IgD-negative memory B cell (primary cell): ENCODE results near the gene RNF207. TPM values are rescaled to one million over a fixed set of nuclear protein-coding genes. Genes with fewer than 3 reads are reported as not detected.

ENCODE experiments used
- H3K27ac Mint-ChIP-seq, 3 donors: one replicate each; pipeline ENCODE4 v1.8.0; 2020 to 2022; ENCODE audit warnings: mild to moderate bottlenecking in 3 of 3, mixed read lengths in 3 of 3, moderate library complexity in 1 of 3
- H3K27me3 Mint-ChIP-seq: one replicate; pipeline ENCODE4 v1.8.0; 2021; ENCODE audit warnings: mixed read lengths
- H3K36me3 Mint-ChIP-seq: one replicate; pipeline ENCODE4 v1.8.0; 2020; ENCODE audit warnings: mild to moderate bottlenecking, mixed read lengths
- H3K4me1 Mint-ChIP-seq, 3 donors: one replicate each; pipeline ENCODE4 v1.8.0; 2020 to 2022; ENCODE audit warnings: mixed read lengths in 3 of 3, mild to moderate bottlenecking in 1 of 3
- H3K4me3 Mint-ChIP-seq, 4 donors: one replicate each; pipeline ENCODE4 v1.8.0; 2020 to 2022; ENCODE audit warnings: mild to moderate bottlenecking in 4 of 4, mixed read lengths in 4 of 4, moderate library complexity in 3 of 4
- H3K9me3 Mint-ChIP-seq, 3 donors: one replicate each; pipeline ENCODE4 v1.8.0; 2020 to 2021; ENCODE audit warnings: mixed read lengths in 3 of 3, mild to moderate bottlenecking in 1 of 3
- polyA plus RNA-seq: library from polyadenylated mRNA; unstranded; fragments of 300-500 nt; fragmentation: Illumina TruSeq; gene quantifications from one replicate; pipeline ENCODE4 v1.2.3, GENCODE V29; 2021

RNF207 gene
- 0.23 TPM for polyA plus RNA-seq

- peaks cover 1% of the 10 kb centered on the region for H3K36me3 Mint-ChIP-seq
- peaks cover 0 to 8% (median 1%) of the 10 kb centered on the region in 3 donors for H3K4me1 Mint-ChIP-seq
- peaks cover 25% of the 10 kb centered on the region for H3K27me3 Mint-ChIP-seq
- peak within 1 kb of the TSS; percentile 76 to 86 (median 84) for H3K4me3 Mint-ChIP-seq
- no peaks in the 10 kb centered on the region for H3K9me3 Mint-ChIP-seq
- no peak within 1 kb of the TSS for H3K27ac Mint-ChIP-seq
Observed at GRCh38 chr1:6205849-6206519, at the start of gene RNF207. Gene RNF207, plus strand, starts transcription at chr1:6206119. Its CDS starts 417 bp downstream, at chr1:6206536.

- Mint-ChIP-seq H3K4me1 (no peaks in the 10 kb centered on the region), H3K27ac (no peak overlapping the region), H3K9me3 (no peaks in the 10 kb centered on the region), H3K36me3 (peaks cover 5% of the 10 kb centered on the region), H3K4me3 (no peak overlapping the region), H3K27me3 (peaks cover 12% of the 10 kb centered on the region)
Observed at GRCh38 chr1:6157132-6157527, 48.8 kb upstream of the RNF207 start.

- peak overlapping the region in 1 of 4 donors; percentile 80 for H3K4me3 Mint-ChIP-seq
- peak overlapping the region in 1 of 3 donors; percentile 41 for H3K27ac Mint-ChIP-seq
- H3K27me3 Mint-ChIP-seq: peaks cover 14% of the 10 kb centered on the region
- H3K4me1 Mint-ChIP-seq: no peaks in the 10 kb centered on the region
- H3K9me3 Mint-ChIP-seq: no peaks in the 10 kb centered on the region
- H3K36me3 Mint-ChIP-seq: peaks cover 5% of the 10 kb centered on the region
Observed at GRCh38 chr1:6157528-6158174, 48.3 kb upstream of the RNF207 start.

GRCh38 chr1:6158181-6158580, 47.7 kb upstream of the RNF207 start:
- Mint-ChIP-seq H3K36me3 (peaks cover 5% of the 10 kb centered on the region), H3K27me3 (peaks cover 15% of the 10 kb centered on the region), H3K4me3 (peak overlapping the region in 1 of 4 donors; percentile 72), H3K27ac (no peak overlapping the region), H3K9me3 (no peaks in the 10 kb centered on the region), H3K4me1 (no peaks in the 10 kb centered on the region)

- Mint-ChIP-seq H3K27me3 (peaks cover 29% of the 10 kb centered on the region), H3K4me3 (no peak overlapping the region), H3K27ac (no peak overlapping the region), H3K9me3 (no peaks in the 10 kb centered on the region), H3K4me1 (no peaks in the 10 kb centered on the region), H3K36me3 (peaks cover 5% of the 10 kb centered on the region)
Observed at GRCh38 chr1:6162341-6162740, 43.6 kb upstream of the RNF207 start.

- no peaks in the 10 kb centered on the region for H3K9me3 Mint-ChIP-seq
- H3K4me1 Mint-ChIP-seq: no peaks in the 10 kb centered on the region
- H3K27ac Mint-ChIP-seq: no peak overlapping the region
- no peak overlapping the region for H3K4me3 Mint-ChIP-seq
- H3K27me3 Mint-ChIP-seq: peaks cover 29% of the 10 kb centered on the region
- H3K36me3 Mint-ChIP-seq: peaks cover 5% of the 10 kb centered on the region
Observed at GRCh38 chr1:6162773-6163172, 43.1 kb upstream of the RNF207 start.

GRCh38 chr1:6163191-6163972, 42.5 kb upstream of the RNF207 start:
- no peak overlapping the region for H3K27ac Mint-ChIP-seq
- H3K4me1 Mint-ChIP-seq: no peaks in the 10 kb centered on the region
- H3K4me3 Mint-ChIP-seq: no peak overlapping the region
- H3K36me3 Mint-ChIP-seq: peaks cover 5% of the 10 kb centered on the region
- H3K27me3 Mint-ChIP-seq: peaks cover 29% of the 10 kb centered on the region
- no peaks in the 10 kb centered on the region for H3K9me3 Mint-ChIP-seq

GRCh38 chr1:6163973-6164617, 41.8 kb upstream of the RNF207 start:
- H3K4me3 Mint-ChIP-seq: no peak overlapping the region
- H3K27ac Mint-ChIP-seq: no peak overlapping the region
- H3K36me3 Mint-ChIP-seq: peaks cover 5% of the 10 kb centered on the region
- H3K27me3 Mint-ChIP-seq: peaks cover 30% of the 10 kb centered on the region
- H3K9me3 Mint-ChIP-seq: no peaks in the 10 kb centered on the region
- H3K4me1 Mint-ChIP-seq: no peaks in the 10 kb centered on the region

GRCh38 chr1:6165027-6165426, 40.9 kb upstream of the RNF207 start:
- Mint-ChIP-seq H3K36me3 (peaks cover 2% of the 10 kb centered on the region), H3K9me3 (no peaks in the 10 kb centered on the region), H3K4me3 (no peak overlapping the region), H3K4me1 (no peaks in the 10 kb centered on the region), H3K27ac (no peak overlapping the region), H3K27me3 (peaks cover 30% of the 10 kb centered on the region)

GRCh38 chr1:6165441-6165985, 40.4 kb upstream of the RNF207 start:
- Mint-ChIP-seq H3K36me3 (peaks cover 2% of the 10 kb centered on the region), H3K4me3 (no peak overlapping the region), H3K27me3 (peaks cover 30% of the 10 kb centered on the region), H3K4me1 (no peaks in the 10 kb centered on the region), H3K9me3 (no peaks in the 10 kb centered on the region), H3K27ac (no peak overlapping the region)

- H3K4me3 Mint-ChIP-seq: no peak overlapping the region
- H3K27me3 Mint-ChIP-seq: peaks cover 30% of the 10 kb centered on the region
- no peaks in the 10 kb centered on the region for H3K9me3 Mint-ChIP-seq
- no peak overlapping the region for H3K27ac Mint-ChIP-seq
- no peaks in the 10 kb centered on the region for H3K4me1 Mint-ChIP-seq
- H3K36me3 Mint-ChIP-seq: no peaks in the 10 kb centered on the region
Observed at GRCh38 chr1:6166221-6166620, 39.7 kb upstream of the RNF207 start.

- no peaks in the 10 kb centered on the region for H3K36me3 Mint-ChIP-seq
- no peak overlapping the region for H3K27ac Mint-ChIP-seq
- no peaks in the 10 kb centered on the region for H3K9me3 Mint-ChIP-seq
- H3K4me3 Mint-ChIP-seq: no peak overlapping the region
- H3K4me1 Mint-ChIP-seq: no peaks in the 10 kb centered on the region
- peaks cover 31% of the 10 kb centered on the region for H3K27me3 Mint-ChIP-seq
Observed at GRCh38 chr1:6166655-6167390, 39.1 kb upstream of the RNF207 start.

- Mint-ChIP-seq H3K9me3 (no peaks in the 10 kb centered on the region), H3K27ac (no peak overlapping the region), H3K36me3 (no peaks in the 10 kb centered on the region), H3K27me3 (peaks cover 28% of the 10 kb centered on the region), H3K4me1 (no peaks in the 10 kb centered on the region), H3K4me3 (no peak overlapping the region)
Observed at GRCh38 chr1:6167391-6168303, 38.3 kb upstream of the RNF207 start.
